Activated T-cell treated with anti-CD3 and anti-CD28 coated beads, Interleukin-2, amount 50 U/mL, for 48 hours (primary cell): ENCODE data around the gene SPPL3.
"Not testable (repeated sequence)": the region's sequence is repeated elsewhere in the genome, so short reads cannot be mapped to it uniquely, and the experiment has no call there.

Source experiments
- DNase-seq, 2 experiments: peaks; one replicate each; pipeline ENCODE4 v3.0.0-alpha.2; 2020

SPPL3 gene, protein sequence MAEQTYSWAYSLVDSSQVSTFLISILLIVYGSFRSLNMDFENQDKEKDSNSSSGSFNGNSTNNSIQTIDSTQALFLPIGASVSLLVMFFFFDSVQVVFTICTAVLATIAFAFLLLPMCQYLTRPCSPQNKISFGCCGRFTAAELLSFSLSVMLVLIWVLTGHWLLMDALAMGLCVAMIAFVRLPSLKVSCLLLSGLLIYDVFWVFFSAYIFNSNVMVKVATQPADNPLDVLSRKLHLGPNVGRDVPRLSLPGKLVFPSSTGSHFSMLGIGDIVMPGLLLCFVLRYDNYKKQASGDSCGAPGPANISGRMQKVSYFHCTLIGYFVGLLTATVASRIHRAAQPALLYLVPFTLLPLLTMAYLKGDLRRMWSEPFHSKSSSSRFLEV

DNA sequence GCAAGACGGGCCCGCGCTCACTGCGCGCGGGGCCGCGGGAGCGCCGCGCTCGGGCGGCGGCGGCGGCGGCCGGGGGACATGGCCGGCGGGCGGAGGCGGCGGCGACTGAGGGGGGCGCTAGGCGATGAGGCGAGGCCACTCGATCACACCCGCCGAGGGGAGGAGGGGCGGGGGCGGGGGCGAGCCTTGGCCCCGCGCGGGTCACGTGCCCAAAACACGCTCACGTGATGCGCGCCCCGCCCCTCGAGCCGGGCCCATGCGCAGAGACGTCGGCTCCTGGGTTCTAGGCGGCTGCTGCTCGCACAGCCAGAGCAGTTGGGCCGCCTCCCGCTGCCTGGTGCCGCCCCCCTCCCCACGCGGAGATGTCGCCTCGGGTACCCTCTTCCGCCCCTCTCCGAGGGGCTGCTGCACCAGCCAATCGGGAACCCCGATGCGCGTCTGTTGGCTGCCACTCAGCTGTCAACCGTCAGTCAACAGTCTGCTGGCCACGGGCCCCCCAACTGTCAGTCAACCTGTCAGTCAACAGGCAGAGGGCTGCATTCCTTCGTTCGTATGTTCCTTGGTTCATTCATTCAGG is at the start of gene SPPL3:
SPPL3 (minus strand) TSS at position 162 of the 577 bp plus-strand sequence. CDS start 491 bp downstream, outside the sequence.
- DNase-seq, result peak; percentile 94 to 96

DNA sequence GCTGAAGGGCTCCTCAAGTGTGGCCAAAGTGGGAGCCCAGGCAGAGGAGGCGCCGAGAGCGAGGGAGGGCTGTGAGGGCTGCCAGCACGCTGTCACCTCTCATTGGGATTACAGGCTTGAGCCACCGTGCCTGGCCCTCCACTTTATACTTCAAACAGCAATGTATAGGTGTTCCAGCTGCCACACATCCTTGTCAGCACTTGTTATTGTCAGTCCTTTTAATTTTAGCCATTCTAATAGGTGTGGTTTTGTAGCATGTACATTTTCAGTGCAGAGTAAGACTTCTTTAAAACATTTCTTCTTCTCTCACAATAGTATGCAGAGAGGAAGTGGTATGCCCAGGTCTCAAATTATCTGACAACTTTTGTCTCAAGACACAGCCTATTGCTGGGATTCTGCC is 46.6 kb upstream of the SPPL3 start:
- DNase-seq, result no peak

DNA sequence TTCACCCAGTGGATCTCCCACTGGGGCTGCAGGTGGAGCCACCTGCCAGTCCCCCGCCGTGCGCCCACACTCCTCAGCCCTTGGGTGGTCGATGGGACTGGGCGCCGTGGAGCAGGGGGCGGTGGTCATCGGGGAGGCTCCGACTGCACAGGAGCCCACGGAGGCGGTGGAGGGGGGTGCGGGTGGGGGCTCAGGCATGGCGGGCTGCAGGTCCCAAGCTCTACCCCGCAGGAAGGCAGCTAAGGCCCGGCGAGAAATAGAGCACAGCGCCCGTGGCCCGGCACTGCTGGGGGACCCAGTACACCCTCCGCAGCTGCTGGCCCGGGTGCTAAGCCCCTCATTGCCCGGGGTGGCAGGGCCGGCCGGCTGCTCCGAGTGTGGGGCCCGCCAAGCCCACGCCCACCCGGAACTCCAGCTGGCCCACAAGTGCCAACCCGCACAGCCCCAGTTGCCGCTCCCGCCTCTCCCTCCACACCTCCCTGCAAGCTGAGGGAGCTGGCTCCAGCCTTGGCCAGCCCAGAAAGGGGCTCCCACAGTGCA is 46.2 kb upstream of the SPPL3 start:
- DNase-seq, result not testable (repeated sequence)

DNA sequence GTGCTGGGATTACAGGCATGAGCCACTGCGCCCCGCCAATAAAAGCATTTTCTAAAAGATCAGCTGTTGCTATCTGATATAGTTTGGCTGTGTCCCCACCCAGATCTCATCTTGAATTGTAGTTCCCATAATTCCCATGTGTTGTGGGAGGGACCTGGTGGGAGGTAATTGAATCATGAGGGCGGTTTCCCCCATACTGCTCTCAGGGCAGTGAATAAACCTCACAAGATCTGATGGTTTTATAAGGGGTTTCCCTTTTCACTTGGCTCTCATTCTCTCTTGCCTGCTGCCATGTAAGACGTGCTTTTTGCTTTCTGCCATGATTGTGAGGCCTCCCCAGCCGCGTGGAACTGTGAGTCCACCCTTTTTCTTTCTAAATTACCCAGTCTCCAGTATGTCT is 41.4 kb upstream of the SPPL3 start:
- not testable (repeated sequence) for DNase-seq

DNA sequence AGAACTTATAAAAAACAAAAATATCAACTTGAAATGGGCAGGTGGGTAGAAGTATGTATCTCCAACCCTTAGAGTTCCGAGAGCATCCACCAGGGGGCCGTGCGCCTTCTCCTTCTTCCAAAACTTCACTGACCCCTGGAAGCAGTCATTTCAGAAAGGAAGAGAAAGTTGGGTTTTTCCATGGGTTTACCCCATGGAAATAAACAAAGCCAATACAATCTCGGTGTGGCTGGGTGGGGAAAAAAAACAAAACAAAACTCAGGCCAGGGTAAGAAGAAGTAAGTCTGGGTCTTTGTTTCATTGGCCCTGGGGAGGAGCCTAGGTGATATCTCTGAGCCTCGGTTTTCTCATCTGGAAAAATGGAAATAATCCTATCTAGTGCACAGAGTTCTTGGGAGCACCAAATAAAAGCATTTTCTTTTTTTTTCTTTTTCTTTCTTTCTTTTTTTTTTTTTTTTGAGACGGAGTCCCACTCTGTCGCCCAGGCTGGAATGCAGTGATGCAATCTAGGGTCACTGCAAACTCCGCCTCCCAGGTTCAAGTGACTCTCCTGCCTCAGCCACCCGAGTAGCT is 40.6 kb upstream of the SPPL3 start:
- DNase-seq, result peak; percentile 82 to 83

DNA sequence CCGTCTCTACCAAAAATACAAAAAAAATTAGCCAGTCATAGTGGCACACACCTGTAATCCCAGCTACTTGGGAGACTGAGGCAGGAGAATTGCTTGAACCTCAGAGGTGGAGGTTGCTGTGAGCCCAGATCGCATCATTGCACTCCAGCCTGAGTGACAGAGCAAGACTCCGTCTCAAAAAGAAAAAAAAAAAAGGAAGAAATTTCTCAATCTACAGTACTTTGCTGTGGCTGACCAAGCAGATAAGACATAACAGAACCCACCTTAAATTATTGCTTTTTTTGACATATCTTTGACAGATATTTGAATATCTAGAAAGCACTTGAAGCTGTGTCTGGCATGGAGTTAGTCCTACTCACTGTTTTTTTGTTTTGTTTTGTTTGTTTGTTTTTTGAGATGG is 39.3 kb upstream of the SPPL3 start:
- DNase-seq, result no peak

DNA sequence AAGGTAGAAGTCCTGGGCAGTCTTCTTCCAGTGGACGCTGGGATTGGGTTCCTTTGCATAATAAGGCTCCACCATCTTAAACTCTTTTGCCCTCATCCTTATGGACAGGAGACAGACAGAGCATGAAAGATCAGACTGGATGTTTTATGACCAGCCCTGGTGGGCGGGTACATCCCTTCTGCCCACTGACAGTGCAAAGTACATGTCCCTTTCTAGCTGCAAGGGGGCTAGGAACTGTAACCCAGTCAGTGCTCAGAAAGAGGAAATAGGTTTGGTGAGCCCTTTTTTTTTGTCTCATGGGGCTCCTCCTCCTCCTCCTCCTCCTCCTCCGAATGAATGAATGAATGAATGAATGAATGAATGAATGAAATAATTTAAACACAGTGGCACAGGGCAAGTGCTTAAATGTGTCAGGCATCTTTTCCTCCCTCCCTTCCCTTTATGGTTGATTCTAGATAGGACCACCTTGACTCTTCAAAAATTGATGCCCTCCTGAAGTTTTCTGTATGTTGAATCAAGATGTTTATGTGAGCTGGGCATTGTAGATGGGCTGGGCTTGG is 37.8 kb upstream of the SPPL3 start:
- no peak for DNase-seq

DNA sequence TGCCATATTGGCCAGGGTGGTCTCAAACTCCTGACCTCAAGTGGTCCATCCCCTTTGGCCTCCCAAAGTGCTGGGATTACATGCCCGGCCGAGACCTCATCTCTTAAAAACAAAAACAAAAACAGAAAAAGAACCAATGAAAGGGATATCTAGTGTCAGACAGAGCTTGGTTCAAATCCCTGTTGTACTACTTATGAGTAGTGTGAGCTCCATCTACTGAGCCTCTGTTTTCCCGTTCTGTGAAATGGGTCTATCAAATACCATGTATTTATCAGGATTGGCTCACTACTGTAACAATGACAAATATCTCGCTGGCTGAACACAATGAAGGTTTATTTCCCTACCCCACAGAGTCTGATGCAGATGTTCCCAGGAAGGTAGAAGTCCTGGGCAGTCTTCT is 37.3 kb upstream of the SPPL3 start:
- DNase-seq, result no peak

DNA sequence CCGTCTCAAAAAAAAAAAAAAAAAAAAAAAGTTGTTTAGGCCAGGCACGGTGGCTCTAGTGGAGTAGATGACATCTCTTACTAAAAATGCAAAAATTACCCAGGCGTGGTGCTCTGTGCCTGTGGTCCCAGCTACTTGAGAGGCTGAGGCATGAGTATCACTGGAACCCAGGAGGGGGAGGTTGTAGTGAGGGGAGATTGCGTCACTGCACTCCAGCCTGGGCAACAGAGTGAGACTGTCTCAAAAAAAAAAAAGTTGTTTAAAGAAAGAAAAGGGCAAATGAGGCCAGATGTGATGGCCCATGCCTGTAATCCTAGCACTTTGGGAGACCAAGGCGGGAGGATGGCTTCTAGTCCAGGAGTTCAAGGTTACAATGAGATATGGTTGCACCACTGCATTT is 36.6 kb upstream of the SPPL3 start:
- DNase-seq, result no peak

DNA sequence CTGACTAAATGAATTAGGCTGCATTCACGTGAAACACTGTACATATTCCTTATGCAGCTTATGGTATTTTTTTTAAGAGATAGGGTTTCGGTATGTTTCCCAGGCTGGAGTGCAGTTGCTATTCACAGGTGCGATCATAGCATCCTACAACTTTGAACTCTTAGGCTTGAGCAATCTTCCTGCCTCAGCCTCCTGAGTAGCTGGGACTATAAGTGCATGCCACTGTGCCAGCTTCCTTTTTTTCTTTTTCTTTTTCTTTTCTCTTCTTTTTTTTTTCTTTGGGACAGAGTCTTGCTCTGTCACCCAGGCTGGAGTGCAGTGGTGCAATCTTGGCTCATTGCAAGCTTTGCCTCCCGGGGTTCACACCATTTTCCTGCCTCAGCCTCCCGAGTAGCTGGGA is 35.8 kb upstream of the SPPL3 start:
- DNase-seq, result no peak

DNA sequence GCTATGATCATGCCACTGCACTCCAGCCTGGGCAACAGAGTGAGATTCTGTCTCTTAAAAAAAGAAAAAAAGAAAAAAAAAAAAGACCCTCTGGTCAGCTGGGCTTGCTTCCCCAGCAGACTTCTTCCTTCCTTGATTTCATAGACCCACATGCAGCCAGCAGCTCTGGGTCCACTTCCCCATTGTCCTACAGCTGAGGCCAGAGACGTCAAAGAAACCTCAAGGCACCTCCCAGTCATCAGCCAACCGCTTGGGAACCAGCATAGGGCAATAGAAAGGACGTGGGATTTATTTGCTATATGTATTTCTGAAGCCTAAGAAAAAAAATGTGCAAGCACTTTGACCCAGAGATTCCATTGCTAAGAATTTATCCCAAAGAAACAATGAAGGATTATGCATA is 35.4 kb upstream of the SPPL3 start:
- DNase-seq, result no peak

DNA sequence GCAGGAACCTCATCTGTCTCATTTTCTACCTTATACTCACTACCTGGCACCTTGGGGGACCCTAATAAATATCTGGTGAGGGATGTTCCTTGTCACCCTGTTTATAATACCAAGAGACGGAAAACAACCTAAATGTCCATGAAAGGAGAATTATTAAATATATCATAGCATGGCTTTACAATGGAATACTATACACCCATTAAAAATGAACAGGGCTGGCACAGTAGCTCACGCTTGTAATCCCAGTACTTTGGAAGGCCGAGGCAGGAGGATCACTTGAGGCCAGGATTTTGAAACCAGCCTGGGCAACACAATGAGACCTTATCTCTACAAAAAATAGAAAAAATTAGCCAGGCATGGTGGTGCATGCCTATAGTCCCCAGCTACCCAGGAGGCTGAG is 34.3 kb upstream of the SPPL3 start:
- no peak for DNase-seq

DNA sequence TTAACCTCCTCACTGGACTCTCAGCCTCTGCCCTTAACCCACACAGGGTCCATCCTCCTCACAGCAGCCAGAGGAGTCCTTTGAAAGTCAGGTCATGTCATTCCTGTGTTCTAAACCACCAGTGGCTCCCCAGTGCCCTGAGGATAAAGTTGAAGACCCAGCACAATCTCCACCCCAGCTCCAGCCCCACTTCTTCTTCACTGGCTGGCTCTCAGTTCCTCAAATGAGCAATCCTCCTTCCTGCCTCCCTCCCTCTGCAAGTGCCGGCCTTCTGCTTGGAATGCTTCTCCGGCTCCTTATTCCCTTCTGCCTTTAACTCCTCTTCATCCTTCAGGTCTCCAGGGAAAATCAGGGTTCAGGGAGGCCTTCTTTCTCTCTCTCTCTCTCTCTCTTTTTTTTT is 32.0 kb upstream of the SPPL3 start:
- DNase-seq, result no peak

DNA sequence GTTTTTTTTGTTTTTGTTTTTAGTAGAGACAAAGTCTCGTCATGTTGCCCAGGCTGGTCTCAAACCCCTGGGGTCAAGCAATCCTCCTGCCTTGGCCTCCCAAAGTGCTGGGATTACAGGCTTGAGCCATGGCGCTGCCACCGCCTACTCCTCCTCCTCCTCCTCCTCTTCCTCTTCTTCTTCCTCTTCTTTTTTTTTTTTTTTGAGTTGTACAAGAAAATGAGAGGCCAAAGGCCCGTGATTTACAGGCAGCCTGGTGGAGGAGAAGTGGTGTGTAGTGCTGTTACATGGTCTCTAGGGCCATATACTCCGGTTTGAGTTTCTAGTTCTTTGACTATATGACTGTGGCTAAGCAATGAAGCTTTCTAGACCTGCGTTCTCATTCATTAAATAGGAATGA is 29.6 kb upstream of the SPPL3 start:
- no peak for DNase-seq

DNA sequence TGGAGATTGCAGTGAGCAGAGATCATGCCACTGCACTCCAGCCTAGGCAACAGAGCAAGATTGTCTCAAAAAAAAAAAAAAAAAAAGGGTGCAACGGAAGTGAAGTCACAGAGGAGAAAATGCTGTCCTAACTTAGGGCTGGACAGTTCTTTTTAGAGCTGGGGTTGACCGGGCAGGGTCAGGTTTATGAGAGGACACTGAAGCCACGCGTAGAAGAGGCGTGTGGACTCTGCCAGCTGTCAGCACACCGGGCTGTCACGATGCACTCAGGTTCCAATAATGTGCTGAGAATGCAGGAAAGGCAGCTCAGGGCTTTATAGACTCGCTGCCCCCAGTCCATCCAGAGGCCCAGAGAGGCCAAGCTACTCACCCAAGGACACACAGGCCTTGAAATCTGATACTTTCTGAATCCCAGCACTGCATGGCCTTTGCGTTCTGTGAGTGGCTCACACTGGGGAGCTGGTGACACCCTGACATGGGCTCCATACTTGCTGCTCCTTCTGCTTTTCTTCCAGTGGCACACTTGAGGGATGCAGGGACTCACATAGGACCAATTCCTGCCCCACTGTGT is 28.9 kb upstream of the SPPL3 start:
- no peak for DNase-seq

DNA sequence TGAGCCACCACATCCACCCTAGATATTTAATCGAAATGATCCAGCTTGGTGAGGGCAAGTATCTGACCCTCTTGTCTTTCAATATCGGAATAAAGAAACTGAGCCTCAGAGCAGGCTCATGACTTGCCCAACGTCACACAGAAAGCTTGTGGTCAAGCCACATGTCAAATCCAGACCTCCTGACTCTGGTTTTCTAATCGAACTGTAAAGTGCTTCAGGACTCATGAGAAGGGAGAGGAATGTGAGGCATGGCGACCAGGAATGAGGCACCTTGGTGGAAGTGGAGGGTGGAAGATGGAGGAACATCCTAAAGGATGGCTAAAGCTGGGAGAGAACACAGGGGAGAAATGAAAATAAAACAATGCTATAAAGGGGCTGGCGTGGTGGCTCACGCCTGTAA is 27.9 kb upstream of the SPPL3 start:
- DNase-seq, result no peak

DNA sequence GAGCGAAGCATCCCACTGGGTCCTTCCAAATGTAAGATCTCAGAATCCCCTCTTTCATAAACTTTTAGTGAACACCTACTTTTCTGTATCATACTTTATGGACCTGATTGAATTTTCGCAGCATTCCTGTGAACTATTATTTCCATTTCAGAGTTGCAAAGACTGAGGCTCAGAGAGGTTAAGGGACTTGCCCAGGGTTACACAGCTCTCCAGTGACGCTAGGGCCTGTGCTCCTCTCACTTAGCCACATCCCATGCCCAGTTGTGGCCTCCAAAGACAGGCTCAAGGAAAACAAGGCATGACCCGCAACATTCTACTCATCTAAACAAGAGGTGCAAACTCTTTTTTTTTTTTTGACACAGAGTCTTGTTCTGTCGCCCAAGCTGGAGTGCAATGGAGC is 25.9 kb upstream of the SPPL3 start:
- DNase-seq, result no peak

DNA sequence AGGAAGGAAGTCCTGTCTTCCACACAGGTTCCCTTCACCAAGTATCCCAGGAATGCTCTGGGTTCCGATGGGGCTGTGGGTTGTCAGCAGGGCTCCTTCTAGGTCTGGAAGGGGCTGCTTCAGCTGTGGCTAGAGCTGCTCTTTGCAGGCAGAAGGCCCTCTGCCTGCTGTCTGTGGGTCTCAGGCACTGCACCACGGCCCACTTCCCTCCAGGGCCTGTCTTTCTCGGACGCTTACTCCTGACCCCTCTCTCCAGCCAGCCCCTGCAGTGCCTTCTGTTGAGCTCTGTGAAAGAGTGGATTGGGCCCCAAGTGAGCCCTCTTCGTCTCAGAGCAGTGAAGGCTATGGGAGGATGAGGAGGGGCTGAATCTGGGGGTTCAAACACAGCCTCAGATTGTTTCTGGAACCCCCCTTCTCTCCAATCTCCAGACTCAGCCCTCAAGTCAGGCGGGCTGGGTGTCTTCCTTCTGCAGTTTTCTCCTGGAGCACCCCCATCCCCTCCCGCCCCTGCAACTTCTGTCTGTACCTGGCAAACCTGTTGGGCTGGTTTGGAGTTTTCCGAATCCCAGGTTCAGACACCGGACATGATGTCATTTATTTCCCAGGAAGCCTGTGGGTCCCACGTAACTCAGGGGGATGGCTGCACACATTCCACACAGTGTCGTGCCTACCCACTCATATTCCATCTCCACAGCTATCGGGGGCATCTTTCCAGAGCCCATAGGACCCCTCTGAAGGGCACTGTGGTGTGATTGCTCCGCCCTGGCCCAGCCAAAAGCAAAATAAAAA is 24.9 kb upstream of the SPPL3 start:
- DNase-seq, result peak in 1 of 2 experiments; percentile 23

DNA sequence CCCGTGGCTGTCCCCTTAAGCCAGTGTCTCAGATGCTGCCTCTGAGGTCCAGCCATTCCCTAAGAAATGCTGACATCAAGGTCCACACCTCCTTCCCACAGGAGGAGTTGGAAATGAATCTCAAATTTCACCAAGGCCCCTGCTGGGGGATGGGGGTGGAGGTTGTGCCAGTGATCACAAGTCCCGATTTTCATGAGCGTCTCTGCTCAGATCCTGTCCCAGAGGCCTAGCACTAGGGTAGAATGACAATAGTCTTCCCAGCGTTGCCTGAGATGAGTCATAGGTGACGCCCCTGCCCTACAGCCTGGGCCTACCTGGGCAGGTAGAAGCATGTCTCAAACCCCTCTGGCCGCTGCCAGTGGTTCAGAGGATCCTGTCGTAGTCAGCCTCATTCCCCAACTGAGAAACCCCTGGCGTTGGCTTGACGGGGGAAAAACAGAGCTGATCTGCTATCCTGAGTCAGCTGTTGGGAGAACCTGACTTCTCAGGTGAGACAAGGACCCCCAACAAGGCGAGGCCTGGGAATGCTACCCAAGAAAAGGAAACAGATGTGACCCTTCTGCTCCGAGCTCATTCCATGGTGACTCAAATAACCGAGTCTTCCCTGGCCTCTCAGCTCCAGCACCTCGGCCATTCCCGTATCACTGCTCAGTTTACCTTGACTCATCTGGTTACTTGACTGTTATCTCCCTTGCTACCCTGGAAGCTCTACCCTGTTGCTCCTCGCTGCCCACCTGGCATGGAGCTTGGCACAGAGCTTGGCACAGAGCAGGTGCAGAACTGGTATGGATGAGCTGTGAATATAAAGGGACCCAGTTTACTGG is 21.8 kb upstream of the SPPL3 start:
- peak in 1 of 2 experiments; percentile 20 for DNase-seq

DNA sequence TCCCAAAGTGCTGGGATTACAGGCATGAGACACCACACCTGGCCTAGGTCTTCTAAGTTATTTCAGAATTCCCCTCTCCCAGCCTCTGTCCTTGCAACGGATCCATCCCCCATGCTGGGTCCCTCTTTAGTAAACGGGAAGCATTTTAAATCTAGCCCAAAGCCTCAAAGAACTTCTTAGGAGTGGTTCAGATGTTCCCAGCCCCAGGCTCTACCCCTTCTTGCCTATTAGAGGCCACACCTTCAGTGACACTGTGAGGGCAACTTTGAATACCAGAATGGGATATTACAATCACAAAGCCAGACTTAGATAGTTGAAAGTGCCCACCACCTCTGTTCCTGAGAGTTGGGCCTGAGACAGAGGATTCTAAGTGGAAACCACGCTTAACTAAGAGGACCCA is 18.1 kb upstream of the SPPL3 start:
- DNase-seq, result no peak

DNA sequence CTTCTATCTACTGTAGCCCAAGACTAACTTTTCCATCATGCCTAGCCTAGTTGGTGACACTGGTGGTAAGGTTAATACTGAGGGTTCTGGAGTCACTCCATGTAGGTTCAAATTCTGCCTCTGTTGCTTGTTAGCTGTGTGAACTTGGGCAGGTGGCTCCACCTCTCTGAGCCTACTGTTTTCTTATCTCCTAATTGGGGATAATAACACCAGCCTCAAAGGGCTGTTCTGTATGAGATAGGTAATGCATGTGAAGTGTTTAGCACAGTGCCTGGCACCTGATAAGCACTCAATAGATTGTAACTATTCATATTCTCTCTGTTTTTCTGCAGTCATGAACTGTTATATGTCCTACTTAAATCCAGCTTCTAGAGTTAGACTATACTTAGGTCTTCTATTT is 17.5 kb upstream of the SPPL3 start:
- DNase-seq, result no peak

DNA sequence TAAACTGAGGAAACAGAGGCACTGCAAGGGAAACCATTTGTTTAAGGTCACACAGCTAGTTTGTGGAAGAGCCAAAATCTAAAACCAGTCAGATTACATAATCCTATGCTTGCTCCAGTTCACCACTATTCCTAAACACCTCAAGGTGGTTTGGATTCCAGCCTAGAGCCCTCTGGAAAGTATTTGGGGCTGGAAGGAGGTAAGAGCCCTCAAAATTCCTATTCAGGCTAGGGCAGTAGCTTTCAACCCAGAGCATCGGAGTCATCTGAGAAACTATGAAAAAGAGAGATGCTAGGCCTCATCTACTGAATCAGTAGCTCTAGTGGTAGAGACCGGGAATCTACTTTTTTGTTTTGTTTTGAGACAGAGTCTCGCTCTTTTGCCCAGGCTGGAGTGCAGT is 16.0 kb upstream of the SPPL3 start:
- DNase-seq, result no peak
